KMS-11 (cell line): Measurements from ENCODE around the gene GOSR1.
"Not testable (repeated sequence)": the region's sequence is repeated elsewhere in the genome, so short reads cannot be mapped to it uniquely, and the experiment has no call there.

ENCODE experiments used
- H2AFZ ChIP-seq: fragments of 200-600 bp; sonication (generic); 2 replicates; pipeline ENCODE4 v1.6.1; 2016; ENCODE audit warnings: antibody characterized with exemption, mixed run types, low read depth
- H3K27ac ChIP-seq: fragments of 200-600 bp; sonication (generic); 2 replicates; pipeline ENCODE4 v1.6.1; 2016; ENCODE audit warnings: mild to moderate bottlenecking, mixed run types
- H3K27me3 ChIP-seq: fragments of 200-600 bp; sonication (generic); 2 replicates; pipeline ENCODE4 v1.6.1; 2017; ENCODE audit warnings: mild to moderate bottlenecking, low read depth, mixed run types, moderate library complexity; ENCODE audit not compliant: insufficient read depth
- H3K36me3 ChIP-seq: fragments of 200-600 bp; sonication (generic); 2 replicates; pipeline ENCODE4 v1.6.1; 2017; ENCODE audit warnings: mild to moderate bottlenecking, mixed run types; ENCODE audit not compliant: insufficient read depth
- H3K4me1 ChIP-seq: fragments of 200-600 bp; sonication (generic); 2 replicates; pipeline ENCODE4 v1.6.1; 2016; ENCODE audit warnings: mild to moderate bottlenecking, low read depth, mixed run types; ENCODE audit not compliant: poor library complexity, severe bottlenecking
- H3K4me2 ChIP-seq: fragments of 200-600 bp; sonication (generic); 2 replicates; pipeline ENCODE4 v1.7.0; 2016; ENCODE audit warnings: mild to moderate bottlenecking, mixed run types
- H3K4me3 ChIP-seq: fragments of 200-600 bp; sonication (generic); IDR thresholded peaks from 2 replicates; pipeline ENCODE4 v1.6.1; 2017; ENCODE audit warnings: low read depth, low read length, mixed read lengths; ENCODE audit not compliant: insufficient read depth
- H3K79me2 ChIP-seq: fragments of 200-600 bp; sonication (generic); 2 replicates; pipeline ENCODE4 v1.6.1; 2016; ENCODE audit warnings: low read depth, mixed run types; ENCODE audit not compliant: insufficient read depth
- H3K9ac ChIP-seq: fragments of 200-600 bp; sonication (generic); 2 replicates; pipeline ENCODE4 v1.6.1; 2016; ENCODE audit warnings: mild to moderate bottlenecking, mixed run types
- H4K20me1 ChIP-seq: fragments of 200-600 bp; sonication (generic); 2 replicates; pipeline ENCODE4 v1.6.1; 2016; ENCODE audit warnings: mild to moderate bottlenecking, mixed run types; ENCODE audit not compliant: insufficient read depth
- TF ChIP-seq, protein P1 (sequence below): fragments of 200-600 bp; sonication (generic); conservative IDR thresholded peaks from 2 replicates; pipeline ENCODE4 v1.6.1; 2017; ENCODE audit warnings: low read depth, mild to moderate bottlenecking, antibody characterized with exemption, low read length, moderate library complexity, mixed read lengths

The GOSR1 gene

DNA sequence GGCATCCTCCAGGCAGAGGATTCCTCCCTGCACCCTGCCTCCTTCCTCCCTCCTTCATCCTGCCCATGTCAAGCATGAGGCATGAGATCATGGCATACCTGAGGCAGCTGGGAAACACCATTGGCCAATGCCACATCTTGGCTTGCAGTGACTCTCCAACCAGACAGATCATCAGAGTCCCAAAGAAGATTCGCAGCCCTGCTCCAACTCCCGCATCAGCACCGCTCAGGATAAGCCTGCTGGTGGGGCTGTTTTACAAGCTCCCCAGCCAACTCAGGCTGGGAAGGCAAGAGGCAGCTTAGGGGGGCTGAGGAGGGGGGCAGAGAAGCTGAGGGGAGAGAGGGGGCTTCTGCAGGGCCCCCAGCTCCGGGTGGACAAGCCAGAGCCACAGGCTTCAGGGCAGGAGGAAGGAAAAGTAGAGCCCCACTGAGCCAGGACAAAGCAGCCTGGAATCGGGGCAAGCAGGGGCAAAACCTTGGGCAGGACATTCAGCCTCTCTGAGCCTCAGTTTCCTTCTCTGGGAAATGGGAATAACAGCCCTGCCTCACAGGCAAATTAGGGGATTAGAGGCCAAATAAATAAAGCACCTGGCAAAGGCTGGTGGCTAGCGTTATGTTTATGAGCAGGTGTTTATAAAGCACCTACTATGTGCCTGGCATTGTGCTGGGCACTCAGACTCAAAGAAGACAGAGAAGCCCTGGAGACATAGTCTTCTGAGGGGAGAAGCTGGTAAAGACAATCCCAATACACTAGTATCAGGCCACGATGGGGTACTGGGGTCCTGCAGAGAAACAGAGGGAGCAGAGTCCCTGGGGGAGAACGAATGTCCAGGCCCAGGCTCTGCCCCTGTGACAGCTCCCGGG is 88.1 kb downstream of the GOSR1 start:
- Histone ChIP-seq H3K36me3 (no peaks in the 10 kb centered on the region), H3K27ac (no peak overlapping the region), H3K4me1 (no peaks in the 10 kb centered on the region), H3K9ac (no peak overlapping the region), H4K20me1 (no peaks in the 10 kb centered on the region), H3K27me3 (no peaks in the 10 kb centered on the region; the same call in 1 of the 2 replicates), H3K4me3 (no peak overlapping the region), H2AFZ (no peak overlapping the region), H3K4me2 (no peak overlapping the region), H3K79me2 (no peaks in the 10 kb centered on the region)
- TF ChIP-seq, protein P1, sequence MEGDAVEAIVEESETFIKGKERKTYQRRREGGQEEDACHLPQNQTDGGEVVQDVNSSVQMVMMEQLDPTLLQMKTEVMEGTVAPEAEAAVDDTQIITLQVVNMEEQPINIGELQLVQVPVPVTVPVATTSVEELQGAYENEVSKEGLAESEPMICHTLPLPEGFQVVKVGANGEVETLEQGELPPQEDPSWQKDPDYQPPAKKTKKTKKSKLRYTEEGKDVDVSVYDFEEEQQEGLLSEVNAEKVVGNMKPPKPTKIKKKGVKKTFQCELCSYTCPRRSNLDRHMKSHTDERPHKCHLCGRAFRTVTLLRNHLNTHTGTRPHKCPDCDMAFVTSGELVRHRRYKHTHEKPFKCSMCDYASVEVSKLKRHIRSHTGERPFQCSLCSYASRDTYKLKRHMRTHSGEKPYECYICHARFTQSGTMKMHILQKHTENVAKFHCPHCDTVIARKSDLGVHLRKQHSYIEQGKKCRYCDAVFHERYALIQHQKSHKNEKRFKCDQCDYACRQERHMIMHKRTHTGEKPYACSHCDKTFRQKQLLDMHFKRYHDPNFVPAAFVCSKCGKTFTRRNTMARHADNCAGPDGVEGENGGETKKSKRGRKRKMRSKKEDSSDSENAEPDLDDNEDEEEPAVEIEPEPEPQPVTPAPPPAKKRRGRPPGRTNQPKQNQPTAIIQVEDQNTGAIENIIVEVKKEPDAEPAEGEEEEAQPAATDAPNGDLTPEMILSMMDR, result no peak

DNA sequence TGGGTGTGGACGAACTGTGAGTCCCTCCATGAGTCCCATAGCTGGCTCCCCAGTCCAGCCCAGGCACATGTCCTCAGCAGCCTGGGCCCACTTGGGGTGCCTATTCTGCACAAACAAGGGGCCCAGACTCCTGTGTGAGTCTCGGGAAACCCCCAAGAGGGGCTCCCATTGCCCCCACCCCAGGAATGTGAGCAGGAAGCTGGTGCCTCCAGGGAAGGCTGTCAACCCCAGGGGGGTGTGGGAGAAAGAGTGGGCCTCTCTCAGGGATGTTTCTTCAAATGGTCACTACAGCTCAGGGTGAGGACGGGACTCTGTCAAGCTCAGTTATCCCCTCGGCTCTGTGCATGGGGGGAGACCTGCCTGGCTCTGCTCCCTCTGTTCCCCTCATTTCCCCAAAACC is 88.9 kb downstream of the GOSR1 start:
- H3K9ac ChIP-seq, H3K4me2 ChIP-seq, H3K27me3 ChIP-seq, H3K4me1 ChIP-seq, H3K27ac ChIP-seq, H2AFZ ChIP-seq, H3K4me3 ChIP-seq, H3K79me2 ChIP-seq, H3K36me3 ChIP-seq, H4K20me1 ChIP-seq: not testable (repeated sequence)

DNA sequence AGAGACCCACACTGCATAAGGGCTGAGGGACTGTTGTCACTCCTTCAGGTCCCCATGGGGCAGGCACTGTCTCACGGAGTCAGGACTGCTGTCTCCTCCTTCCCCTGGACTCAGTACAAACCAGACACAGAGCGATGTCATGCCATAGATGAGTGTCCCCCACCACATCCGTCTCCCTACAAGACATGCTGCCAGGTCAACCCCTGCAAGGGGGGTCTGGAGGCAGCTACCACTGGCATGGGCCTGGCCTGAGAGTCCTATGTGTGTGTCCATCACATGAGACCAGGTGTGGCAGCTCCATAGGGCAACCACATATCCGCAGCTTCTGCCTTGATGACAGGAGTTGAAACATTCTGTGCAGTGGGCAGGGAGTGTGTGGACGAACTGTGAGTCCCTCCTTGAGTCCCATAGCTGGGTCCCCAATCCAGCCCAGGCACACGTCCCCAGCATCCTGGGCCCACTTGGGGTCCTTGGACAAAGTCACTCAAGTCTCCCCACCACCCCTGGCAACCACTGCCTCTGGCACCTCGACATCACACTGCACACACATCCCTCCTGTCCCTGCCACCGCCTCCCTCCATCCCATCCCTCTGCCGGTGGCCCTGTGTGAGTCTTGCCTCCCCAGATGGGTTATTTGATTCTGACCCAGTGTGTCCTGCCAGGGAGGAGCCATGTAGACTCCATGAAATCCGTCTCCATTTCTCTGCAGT is 89.5 kb downstream of the GOSR1 start:
- not testable (repeated sequence) for H4K20me1 ChIP-seq, H3K4me3 ChIP-seq, H3K36me3 ChIP-seq, H2AFZ ChIP-seq, H3K27me3 ChIP-seq, H3K27ac ChIP-seq, H3K9ac ChIP-seq, H3K79me2 ChIP-seq, H3K4me2 ChIP-seq, H3K4me1 ChIP-seq

DNA sequence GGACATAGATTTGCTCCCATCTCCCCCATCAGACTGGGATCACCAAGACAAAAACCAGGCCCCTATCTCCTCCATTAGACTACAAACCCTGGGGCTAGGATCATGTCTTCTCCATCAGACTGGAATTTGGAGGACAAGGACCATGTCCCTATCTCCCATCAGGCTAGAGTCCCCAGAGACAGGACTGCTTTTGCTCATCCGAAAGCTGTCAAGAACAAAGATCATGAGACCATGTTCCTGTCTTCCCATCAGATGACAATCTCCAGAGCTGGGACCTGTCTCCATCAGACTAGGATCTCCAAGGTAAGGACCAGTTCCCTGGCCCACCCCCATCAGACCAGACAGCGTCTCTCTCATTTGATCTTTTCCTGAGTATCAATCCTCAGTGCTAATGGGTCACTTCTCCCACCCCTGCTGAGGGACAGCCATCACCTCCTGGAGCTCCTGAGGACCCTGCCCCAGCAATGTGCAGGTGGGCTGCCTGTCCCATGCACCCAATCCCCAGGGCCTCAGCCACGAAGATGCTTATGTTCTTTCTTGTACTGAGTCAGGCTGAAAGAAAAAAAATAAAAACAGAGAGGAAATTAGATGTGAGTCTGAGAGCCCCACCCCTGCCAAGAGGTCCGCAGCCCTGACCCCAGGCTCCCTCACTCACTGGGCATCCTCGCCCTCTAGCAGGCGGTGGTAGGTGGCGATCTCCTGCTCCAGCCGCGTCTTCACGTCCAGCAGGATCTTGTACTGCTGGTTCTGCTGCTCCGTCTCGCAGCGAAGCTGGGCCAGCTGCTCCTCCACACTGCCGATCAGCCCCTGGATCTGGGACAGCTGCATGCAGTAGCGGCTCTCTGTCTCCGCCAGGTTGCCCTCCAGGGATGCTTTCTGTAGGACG is 90.3 kb downstream of the GOSR1 start:
- no peak overlapping the region for H3K9ac ChIP-seq
- H3K27ac ChIP-seq, result no peak overlapping the region
- H3K27me3 ChIP-seq, result no peaks in the 10 kb centered on the region; the same call in 1 of the 2 replicates
- no peaks in the 10 kb centered on the region for H4K20me1 ChIP-seq
- H2AFZ ChIP-seq, result no peak overlapping the region
- H3K4me2 ChIP-seq, result no peak overlapping the region
- H3K4me3 ChIP-seq, result no peak overlapping the region
- no peaks in the 10 kb centered on the region for H3K4me1 ChIP-seq
- H3K79me2 ChIP-seq, result no peaks in the 10 kb centered on the region
- TF ChIP-seq, protein P1, result no peak
- H3K36me3 ChIP-seq, result no peaks in the 10 kb centered on the region

DNA sequence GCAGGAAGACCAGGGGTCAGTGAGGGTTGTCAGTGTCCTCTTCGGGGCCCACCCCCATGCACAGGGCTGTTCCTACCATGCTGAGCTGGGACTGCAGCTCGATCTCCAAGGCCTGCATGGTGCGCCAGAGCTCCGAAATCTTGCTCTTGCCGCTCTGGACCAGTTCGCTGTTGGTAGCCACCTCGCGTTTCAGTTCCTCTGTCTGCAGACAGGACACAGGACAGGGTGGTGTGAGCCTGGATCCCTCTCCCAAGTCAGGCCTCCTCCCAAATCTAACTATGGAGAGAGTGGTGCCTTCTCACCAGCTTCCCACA is 90.9 kb downstream of the GOSR1 start:
- H3K27ac ChIP-seq, result no peak overlapping the region
- no peak overlapping the region for H2AFZ ChIP-seq
- no peaks in the 10 kb centered on the region for H3K4me1 ChIP-seq
- no peak overlapping the region for H3K4me2 ChIP-seq
- H3K9ac ChIP-seq, result no peak overlapping the region
- H3K4me3 ChIP-seq, result no peak overlapping the region
- no peaks in the 10 kb centered on the region for H3K79me2 ChIP-seq
- H3K27me3 ChIP-seq, result no peaks in the 10 kb centered on the region; the same call in 1 of the 2 replicates
- TF ChIP-seq, protein P1, result no peak
- no peaks in the 10 kb centered on the region for H4K20me1 ChIP-seq
- H3K36me3 ChIP-seq, result no peaks in the 10 kb centered on the region

DNA sequence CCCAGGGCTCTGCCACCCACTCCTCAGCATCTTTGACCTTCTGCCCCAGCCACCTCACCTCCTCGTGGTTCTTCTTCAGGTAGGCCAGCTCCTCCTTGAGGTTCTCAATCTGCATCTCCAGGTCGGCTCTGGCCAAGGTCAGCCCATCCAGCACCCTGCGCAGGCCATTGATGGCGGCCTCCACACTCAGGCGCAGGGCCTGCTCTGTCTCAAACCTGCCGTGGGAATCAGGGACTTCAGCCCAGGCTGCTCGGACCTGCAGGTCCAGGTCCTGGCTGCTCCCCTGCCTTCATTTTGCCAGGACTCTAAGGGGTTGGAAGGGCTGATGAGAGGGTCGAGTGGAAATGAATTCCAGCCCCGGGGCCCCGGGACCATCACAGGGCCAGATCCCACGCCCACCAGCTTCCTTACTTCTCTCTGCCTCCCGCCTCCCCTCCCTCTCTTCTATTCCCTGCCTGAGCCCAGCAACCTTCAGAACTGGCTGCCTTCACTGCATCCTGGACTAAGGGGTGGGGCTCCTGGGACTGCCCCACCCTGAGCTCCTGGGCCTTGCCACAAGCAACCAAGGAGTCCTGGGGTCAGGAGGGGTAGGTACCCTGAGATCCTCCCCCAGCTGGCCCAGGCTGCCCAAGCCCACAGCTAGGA is 92.4 kb downstream of the GOSR1 start:
- H3K27me3 ChIP-seq, H3K79me2 ChIP-seq, H3K9ac ChIP-seq, H3K36me3 ChIP-seq, H4K20me1 ChIP-seq, H2AFZ ChIP-seq, H3K4me2 ChIP-seq, H3K4me1 ChIP-seq, H3K4me3 ChIP-seq, H3K27ac ChIP-seq: not testable (repeated sequence)
